ENCODE data around the gene TMTC1.

Gene TMTC1

DNA sequence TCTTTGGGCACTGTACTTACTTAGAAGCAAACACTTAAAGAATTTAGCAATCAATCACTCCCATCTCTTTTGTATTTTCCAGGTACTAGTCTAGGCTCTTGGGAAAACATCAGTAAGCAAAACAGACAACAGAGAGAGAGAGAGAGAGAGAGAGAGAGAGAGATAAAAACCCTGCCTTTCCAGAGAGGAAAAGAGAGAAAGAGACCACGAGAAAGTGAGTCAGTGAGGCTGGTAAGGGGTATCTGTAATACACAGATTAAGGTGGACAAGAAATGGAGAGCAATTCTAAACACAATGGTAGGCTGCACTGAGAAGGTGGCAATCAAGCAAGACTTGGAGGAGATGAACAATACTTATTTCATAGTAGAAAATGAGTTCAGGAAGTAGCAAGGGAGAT is 166.3 kb downstream of the TMTC1 start:
- no peak for DNase-seq (ENCODE audit: low read depth)
- no peak overlapping the region for H3K4me3 ChIP-seq (ENCODE audit: low read depth, low read length)
- TF ChIP-seq, protein P1, sequence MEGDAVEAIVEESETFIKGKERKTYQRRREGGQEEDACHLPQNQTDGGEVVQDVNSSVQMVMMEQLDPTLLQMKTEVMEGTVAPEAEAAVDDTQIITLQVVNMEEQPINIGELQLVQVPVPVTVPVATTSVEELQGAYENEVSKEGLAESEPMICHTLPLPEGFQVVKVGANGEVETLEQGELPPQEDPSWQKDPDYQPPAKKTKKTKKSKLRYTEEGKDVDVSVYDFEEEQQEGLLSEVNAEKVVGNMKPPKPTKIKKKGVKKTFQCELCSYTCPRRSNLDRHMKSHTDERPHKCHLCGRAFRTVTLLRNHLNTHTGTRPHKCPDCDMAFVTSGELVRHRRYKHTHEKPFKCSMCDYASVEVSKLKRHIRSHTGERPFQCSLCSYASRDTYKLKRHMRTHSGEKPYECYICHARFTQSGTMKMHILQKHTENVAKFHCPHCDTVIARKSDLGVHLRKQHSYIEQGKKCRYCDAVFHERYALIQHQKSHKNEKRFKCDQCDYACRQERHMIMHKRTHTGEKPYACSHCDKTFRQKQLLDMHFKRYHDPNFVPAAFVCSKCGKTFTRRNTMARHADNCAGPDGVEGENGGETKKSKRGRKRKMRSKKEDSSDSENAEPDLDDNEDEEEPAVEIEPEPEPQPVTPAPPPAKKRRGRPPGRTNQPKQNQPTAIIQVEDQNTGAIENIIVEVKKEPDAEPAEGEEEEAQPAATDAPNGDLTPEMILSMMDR (IDR thresholded peaks at IDR 0.05; ENCODE audit: control insufficient read depth, extremely low read depth, insufficient read depth), result no peak

DNA sequence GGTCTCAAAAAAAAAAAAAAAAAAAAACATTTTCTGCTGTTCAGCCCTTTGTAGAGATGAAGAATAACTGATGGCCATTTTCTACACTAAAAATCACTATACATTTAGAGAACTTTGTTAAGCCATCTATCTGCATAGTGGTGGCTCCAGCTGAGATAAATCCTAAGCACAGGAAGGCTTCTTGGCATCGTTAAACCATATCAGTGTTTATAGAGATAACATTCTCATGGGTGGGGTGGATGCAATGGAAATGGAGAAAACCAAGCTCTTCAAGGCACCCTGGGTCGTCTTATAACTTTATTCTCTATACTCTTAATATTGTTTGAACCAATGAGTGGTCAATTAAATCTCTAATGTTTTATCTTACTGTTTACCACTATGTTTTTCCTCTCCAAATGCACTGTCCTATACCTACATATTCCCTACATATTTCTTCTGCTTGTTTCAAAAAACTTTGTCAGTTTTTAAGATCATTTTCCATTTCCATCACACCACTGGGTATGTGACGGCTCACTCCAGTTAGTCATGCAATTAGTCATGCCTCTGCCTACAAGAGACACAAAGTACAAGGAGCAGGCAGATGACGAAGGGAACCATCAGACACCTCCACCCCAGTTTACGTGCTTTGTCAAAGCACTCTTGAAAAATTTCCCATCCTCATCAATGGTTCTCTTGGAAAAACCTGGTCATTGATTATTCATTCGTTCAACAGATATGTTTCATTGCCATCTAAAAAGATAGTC is 166.9 kb downstream of the TMTC1 start:
- no peak overlapping the region for H3K4me3 ChIP-seq (ENCODE audit: low read depth, low read length)
- TF ChIP-seq, protein P1 (IDR thresholded peaks at IDR 0.05; ENCODE audit: control insufficient read depth, extremely low read depth, insufficient read depth), result no peak
- no peak for DNase-seq (ENCODE audit: low read depth)

DNA sequence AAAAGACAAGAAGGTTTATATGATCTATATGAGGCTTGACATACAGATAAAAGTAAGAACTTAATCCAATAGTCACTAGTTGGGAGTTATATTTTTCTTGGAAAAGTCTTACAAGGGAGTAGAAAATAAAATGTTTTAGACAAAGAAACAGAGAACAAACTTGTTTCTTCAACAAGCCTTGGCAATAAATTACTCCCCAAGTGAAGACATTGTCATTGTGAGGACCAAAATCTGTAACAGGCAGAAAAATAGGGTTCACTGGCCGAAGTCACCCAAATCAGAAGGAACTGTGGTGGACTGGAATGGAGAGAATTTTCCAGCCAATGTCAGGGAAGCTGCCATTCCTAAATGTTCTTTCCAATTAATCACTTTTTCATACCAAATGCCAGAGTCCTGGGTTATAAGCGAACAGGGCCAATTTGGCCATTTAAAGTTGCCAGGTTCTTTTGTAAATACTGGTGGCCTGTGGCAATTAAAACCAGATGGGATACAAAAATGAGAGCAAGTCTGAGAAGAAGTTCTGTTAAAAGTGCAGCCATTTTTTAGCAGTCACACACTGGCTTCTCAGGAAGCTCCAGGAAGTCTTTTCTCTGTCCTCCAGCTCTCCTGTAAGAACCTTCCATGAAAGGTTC is 168.9 kb downstream of the TMTC1 start:
- DNase-seq (ENCODE audit: low read depth), result no peak
- no peak overlapping the region for H3K4me3 ChIP-seq (ENCODE audit: low read depth, low read length)
- TF ChIP-seq, protein P1 (IDR thresholded peaks at IDR 0.05; ENCODE audit: control insufficient read depth, extremely low read depth, insufficient read depth), result no peak

DNA sequence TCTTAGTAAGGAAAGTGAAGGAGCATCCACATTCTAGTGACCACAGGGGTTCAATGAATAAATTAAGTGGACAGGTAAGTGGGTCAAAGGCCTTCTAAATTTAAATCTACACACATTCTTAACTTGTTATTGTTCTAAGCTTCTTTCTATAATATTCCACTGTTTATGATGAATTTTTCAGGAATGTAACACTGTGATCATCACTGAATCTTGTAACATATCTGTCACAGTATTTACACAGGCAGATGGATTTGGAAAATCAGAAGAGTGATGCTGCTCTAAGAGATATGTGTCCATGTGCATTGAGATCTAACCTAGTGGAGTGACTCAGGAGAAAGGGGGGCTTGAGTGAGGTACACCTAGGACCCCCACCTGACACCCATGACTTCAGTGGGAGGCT is 170.8 kb downstream of the TMTC1 start:
- DNase-seq (ENCODE audit: low read depth), result no peak
- TF ChIP-seq, protein P1 (IDR thresholded peaks at IDR 0.05; ENCODE audit: control insufficient read depth, extremely low read depth, insufficient read depth), result no peak
- H3K4me3 ChIP-seq (ENCODE audit: low read depth, low read length), result no peak overlapping the region

DNA sequence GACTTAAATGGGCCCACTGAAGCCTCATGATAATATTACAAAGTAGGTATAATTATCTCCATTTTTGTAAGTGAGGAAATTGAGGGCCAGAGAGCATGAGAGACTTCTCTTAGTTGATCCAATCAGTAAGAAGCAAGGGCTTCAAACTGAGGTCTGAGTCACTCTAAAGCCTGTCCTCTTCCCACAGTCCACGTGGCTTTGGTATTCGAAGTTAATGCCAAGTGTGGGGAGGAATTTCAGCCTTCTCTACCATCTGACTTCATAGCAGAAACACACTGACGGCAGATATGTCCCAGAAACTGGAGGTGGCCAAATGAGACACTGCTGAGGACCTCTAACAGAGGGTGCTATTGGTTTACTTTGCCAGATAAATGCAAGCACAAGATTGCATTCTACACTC is 171.8 kb downstream of the TMTC1 start:
- H3K4me3 ChIP-seq (ENCODE audit: low read depth, low read length), result no peak overlapping the region
- TF ChIP-seq, protein P1 (IDR thresholded peaks at IDR 0.05; ENCODE audit: control insufficient read depth, extremely low read depth, insufficient read depth), result no peak
- no peak for DNase-seq (ENCODE audit: low read depth)

DNA sequence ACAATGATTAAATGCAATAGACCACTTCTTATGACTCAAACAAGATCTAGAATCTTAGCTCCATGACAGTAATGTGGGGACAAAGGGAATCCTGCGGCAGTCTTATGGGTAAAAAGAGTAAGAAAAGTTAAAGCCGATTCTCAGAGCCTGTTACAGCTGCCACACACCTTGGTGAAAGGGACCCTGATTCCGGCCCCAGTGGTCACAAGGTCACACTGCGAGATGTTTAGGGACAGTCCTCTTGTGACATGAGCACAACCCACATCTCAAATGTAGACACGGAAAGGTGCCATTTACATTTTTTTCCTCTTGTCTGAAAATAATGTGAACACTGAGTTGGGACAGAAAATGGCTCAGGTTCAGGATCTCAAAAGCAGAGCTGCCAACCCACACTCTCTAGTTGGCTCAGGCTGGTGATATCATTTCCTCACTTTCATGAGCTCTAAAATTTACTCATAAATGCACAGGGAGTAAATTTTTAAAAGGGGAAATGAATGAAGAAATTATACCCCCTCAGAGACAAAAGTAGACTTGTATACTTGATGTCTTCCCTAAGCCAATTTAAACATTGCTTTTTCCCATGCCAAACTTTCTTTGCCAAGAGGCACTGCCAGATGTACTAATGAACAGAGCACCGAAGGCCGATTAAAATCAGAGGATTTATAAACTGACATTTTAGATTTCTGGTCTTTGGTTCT is 173.1 kb downstream of the TMTC1 start:
- H3K4me3 ChIP-seq (ENCODE audit: low read depth, low read length), result no peak overlapping the region
- peak; percentile 52 for DNase-seq (ENCODE audit: low read depth)
- TF ChIP-seq, protein P1 (IDR thresholded peaks at IDR 0.05; ENCODE audit: control insufficient read depth, extremely low read depth, insufficient read depth), result no peak

Data from LNCaP clone FGC (cell line).